ENCODE measurements around the gene WWC2.

DNA sequence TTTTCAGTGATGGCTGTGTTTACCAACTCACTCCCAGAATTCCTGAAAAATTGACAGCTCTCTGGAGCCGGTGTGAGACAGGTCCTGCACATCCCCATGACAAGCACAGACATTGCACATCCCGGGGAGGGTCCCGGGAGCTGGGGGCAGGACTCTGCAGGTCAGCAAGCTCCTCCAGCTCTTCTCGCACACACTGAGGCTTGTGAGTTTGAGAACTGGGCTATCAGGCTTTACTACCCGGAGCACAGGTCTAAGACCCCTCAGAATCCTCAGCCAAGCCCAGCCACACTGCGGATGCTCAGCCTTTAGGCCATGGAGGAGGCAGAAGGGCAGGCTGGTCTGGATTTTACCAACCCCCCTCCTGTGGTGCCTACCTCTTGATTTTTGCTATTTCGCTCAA lies 228.8 kb downstream of the WWC2 start:
- TF ChIP-seq, protein P1, sequence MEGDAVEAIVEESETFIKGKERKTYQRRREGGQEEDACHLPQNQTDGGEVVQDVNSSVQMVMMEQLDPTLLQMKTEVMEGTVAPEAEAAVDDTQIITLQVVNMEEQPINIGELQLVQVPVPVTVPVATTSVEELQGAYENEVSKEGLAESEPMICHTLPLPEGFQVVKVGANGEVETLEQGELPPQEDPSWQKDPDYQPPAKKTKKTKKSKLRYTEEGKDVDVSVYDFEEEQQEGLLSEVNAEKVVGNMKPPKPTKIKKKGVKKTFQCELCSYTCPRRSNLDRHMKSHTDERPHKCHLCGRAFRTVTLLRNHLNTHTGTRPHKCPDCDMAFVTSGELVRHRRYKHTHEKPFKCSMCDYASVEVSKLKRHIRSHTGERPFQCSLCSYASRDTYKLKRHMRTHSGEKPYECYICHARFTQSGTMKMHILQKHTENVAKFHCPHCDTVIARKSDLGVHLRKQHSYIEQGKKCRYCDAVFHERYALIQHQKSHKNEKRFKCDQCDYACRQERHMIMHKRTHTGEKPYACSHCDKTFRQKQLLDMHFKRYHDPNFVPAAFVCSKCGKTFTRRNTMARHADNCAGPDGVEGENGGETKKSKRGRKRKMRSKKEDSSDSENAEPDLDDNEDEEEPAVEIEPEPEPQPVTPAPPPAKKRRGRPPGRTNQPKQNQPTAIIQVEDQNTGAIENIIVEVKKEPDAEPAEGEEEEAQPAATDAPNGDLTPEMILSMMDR (IDR thresholded peaks at IDR 0.05 in 8 of 11, conservative IDR thresholded peaks at IDR 0.05 in 3 of 11): no peak
- TF ChIP-seq POLR2AphosphoS5 (IDR thresholded peaks at IDR 0.05): no peak
